HEK293T (cell line): ENCODE measurements around the gene NHEJ1.

Experiments
- ARNT ChIP-seq: fragments of 450-650 bp; IDR thresholded peaks from 2 replicates; pipeline ENCODE4 v1.6.1; 2017; ENCODE audit warnings: mild to moderate bottlenecking
- BHLHE40 ChIP-seq: fragments of 450-650 bp; IDR thresholded peaks from 2 replicates; pipeline ENCODE4 v1.6.1; 2016; ENCODE audit warnings: mild to moderate bottlenecking, moderate library complexity, borderline replicate concordance
- CTBP1 ChIP-seq: fragments of 450-650 bp; IDR thresholded peaks from 2 replicates; pipeline ENCODE4 v1.6.1; 2016; ENCODE audit warnings: borderline replicate concordance
- ELF4 ChIP-seq: fragments of 450-650 bp; IDR thresholded peaks from 2 replicates; pipeline ENCODE4 v1.6.1; 2017; ENCODE audit warnings: antibody characterized with exemption
- FOXA1 ChIP-seq: fragments of 450-650 bp; IDR thresholded peaks from 2 replicates; pipeline ENCODE4 v1.6.1; 2016; ENCODE audit warnings: mild to moderate bottlenecking
- FOXK2 ChIP-seq: fragments of 450-650 bp; IDR thresholded peaks from 2 replicates; pipeline ENCODE4 v1.6.1; 2016; ENCODE audit warnings: mild to moderate bottlenecking
- FOXM1 ChIP-seq: fragments of 450-650 bp; IDR thresholded peaks from 2 replicates; pipeline ENCODE4 v1.6.1; 2017; ENCODE audit warnings: mild to moderate bottlenecking, borderline replicate concordance
- HDGF ChIP-seq: fragments of 450-650 bp; IDR thresholded peaks from 2 replicates; pipeline ENCODE4 v1.6.1; 2017; ENCODE audit warnings: antibody characterized with exemption, borderline replicate concordance
- L3MBTL2 ChIP-seq: fragments of 450-650 bp; conservative IDR thresholded peaks from 2 replicates; pipeline ENCODE4 v1.6.1; 2016; ENCODE audit warnings: mild to moderate bottlenecking
- PKNOX1 ChIP-seq: fragments of 450-650 bp; IDR thresholded peaks from 2 replicates; pipeline ENCODE4 v1.6.1; 2016
- SP1 ChIP-seq: fragments of 450-650 bp; IDR thresholded peaks from 2 replicates; pipeline ENCODE4 v1.6.1; 2017
- SUZ12 ChIP-seq: fragments of 450-650 bp; IDR thresholded peaks from 2 replicates; pipeline ENCODE4 v1.6.1; 2016; ENCODE audit warnings: mild to moderate bottlenecking
- ZNF384 ChIP-seq: fragments of 450-650 bp; IDR thresholded peaks from 2 replicates; pipeline ENCODE4 v1.6.1; 2016

DNA sequence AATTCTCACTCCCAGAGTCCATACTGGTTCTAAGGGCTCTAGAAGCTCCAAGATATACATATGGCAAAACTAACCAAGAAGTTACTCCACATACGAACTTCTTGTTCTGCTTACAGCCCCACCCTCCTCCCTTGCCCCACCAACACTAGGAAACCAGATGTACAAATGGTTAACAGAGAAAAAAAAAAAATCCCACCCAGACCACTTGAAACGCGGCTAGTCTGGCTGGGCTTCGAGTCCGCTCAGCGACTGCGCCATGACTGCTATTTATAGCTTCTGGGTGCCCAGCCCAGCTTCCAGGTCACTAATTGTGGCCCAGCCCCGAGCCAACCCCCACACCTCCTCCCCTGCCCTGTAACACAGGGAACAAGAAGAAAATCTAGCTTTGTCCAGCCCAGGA is 52.9 kb downstream of the NHEJ1 start:
- TF ChIP-seq PKNOX1 (no peak), FOXM1 (no peak), SP1 (no peak), ZNF384 (no peak), FOXA1 (no peak), ELF4 (no peak), SUZ12 (no peak), ARNT (no peak), HDGF (no peak), FOXK2 (no peak), BHLHE40 (no peak), L3MBTL2 (no peak), CTBP1 (no peak)
